ENCODE results near the gene SRSF4. TPM values are rescaled to one million over a fixed set of nuclear protein-coding genes. Genes with fewer than 3 reads are reported as not detected.

SRSF4 gene
- total and polyA plus RNA-seq, 10 of the 15 experiments (the other 5 are each of a cell fraction or from before 2014, with no cell fraction given) = 17.2 to 107 (median 78.6) TPM

- Histone ChIP-seq H3K79me2 (ENCODE audit: control insufficient read depth, insufficient read depth, low read length) (no peaks in the 10 kb centered on the region), H3K9ac (ENCODE audit: control insufficient read depth, insufficient read depth, low read length) (no peak overlapping the region), H3K4me3 (no peak overlapping the region), H3K4me2 (ENCODE audit: control insufficient read depth, insufficient read depth) (no peak overlapping the region), H3K9me3 (replicated peaks; ENCODE audit: control insufficient read depth, insufficient read depth, low read length) (no peaks in the 10 kb centered on the region), H4K20me1 (ENCODE audit: control insufficient read depth, insufficient read depth) (no peaks in the 10 kb centered on the region), H3K27ac (ENCODE audit: control insufficient read depth, insufficient read depth) (no peak overlapping the region), H3K36me3 (ENCODE audit: control insufficient read depth in 2 of 2, insufficient read depth in 2 of 2, low read length in 1 of 2) (no peaks in the 10 kb centered on the region), H2AFZ (ENCODE audit: control insufficient read depth, low read depth, low read length) (no peak overlapping the region), H3K27me3 (replicated peaks in 1 of 2; ENCODE audit: control insufficient read depth in 2 of 2, insufficient read depth in 2 of 2, low read length in 1 of 2) (no peaks in the 10 kb centered on the region), H3K4me1 (ENCODE audit: control insufficient read depth, insufficient read depth, low read length) (no peaks in the 10 kb centered on the region)
- BruUV-seq (replicated peaks) = no TSS peak
- ChIA-PET CTCF (interaction anchor here (0.8 to 1.5 kb wide), 2 partner anchors 10 to 19 kb away, joined by 3 read pairs; partner anchors contain the start of gene MECR), POLR2A (no interaction called here), SMC1A (ENCODE audit: uncharacterized antibody, unreplicated experiment) (no interaction called here), RAD21 (ENCODE audit: unreplicated experiment) (no interaction called here)
- FAIRE-seq = no peak
- TF ChIP-seq IKZF1 (conservative IDR thresholded peaks at IDR 0.05) = no peak
- TF ChIP-seq CBX5 (IDR thresholded peaks at IDR 0.05; ENCODE audit: low read depth) = no peak
- no peak for ATAC-seq
- WGBS (ENCODE audit: insufficient coverage, insufficient replicate concordance, low lambda C conversion rate, missing lambda C conversion rate) = 91% methylated on average over 3 of the region's 3 CpGs
- intact Hi-C loops (cut with micrococcal nuclease; ENCODE audit: unreplicated experiment) (no loop called here), in situ Hi-C loops (cut with MboI) (no loop called here)
- DNase-seq (ENCODE audit: low read depth, low spot score) = no peak
These were observed 39.6 kb upstream of the SRSF4 start for GRCh38 chr1:29221296-29221695.

GRCh38 chr1:29218223-29218622, 36.5 kb upstream of the SRSF4 start:
- FAIRE-seq = no peak
- no peaks in the 10 kb centered on the region for H3K27me3 ChIP-seq (replicated peaks in 1 of 2; ENCODE audit: control insufficient read depth in 2 of 2, insufficient read depth in 2 of 2, low read length in 1 of 2)
- in situ Hi-C loops (cut with MboI) = no loop called here
- 98% methylated on average over 2 of the region's 2 CpGs for WGBS (ENCODE audit: insufficient coverage, insufficient replicate concordance, low lambda C conversion rate, missing lambda C conversion rate)
- ChIA-PET POLR2A (interaction anchor here (1.7 kb wide), 1 partner anchor 10 kb away, joined by 7 read pairs; no protein-coding TSS in a partner anchor), SMC1A (ENCODE audit: uncharacterized antibody, unreplicated experiment) (interaction anchor here (0.7 to 1.5 kb wide), 2 partner anchors 14 to 16 kb away, joined by 3 to 4 read pairs; no protein-coding TSS in a partner anchor), RAD21 (ENCODE audit: unreplicated experiment) (no interaction called here), CTCF (interaction anchor here (0.7 kb wide), 1 partner anchor 22 kb away, joined by 3 read pairs; no protein-coding TSS in a partner anchor)
- no peak for DNase-seq (ENCODE audit: low read depth, low spot score)
- intact Hi-C loops (cut with micrococcal nuclease; ENCODE audit: unreplicated experiment) = no loop called here
- no peak overlapping the region for H3K4me2 ChIP-seq (ENCODE audit: control insufficient read depth, insufficient read depth)
- H4K20me1 ChIP-seq (ENCODE audit: control insufficient read depth, insufficient read depth) = no peaks in the 10 kb centered on the region
- no TSS peak for BruUV-seq (replicated peaks)
- H3K79me2 ChIP-seq (ENCODE audit: control insufficient read depth, insufficient read depth, low read length) = no peaks in the 10 kb centered on the region
- no peak overlapping the region for H3K4me3 ChIP-seq
- H3K27ac ChIP-seq (ENCODE audit: control insufficient read depth, insufficient read depth) = no peak overlapping the region
- H3K36me3 ChIP-seq (ENCODE audit: control insufficient read depth in 2 of 2, insufficient read depth in 2 of 2, low read length in 1 of 2) = no peaks in the 10 kb centered on the region
- ATAC-seq = no peak
- no peak overlapping the region for H3K9ac ChIP-seq (ENCODE audit: control insufficient read depth, insufficient read depth, low read length)
- H3K4me1 ChIP-seq (ENCODE audit: control insufficient read depth, insufficient read depth, low read length) = no peaks in the 10 kb centered on the region
- no peak overlapping the region for H2AFZ ChIP-seq (ENCODE audit: control insufficient read depth, low read depth, low read length)
- H3K9me3 ChIP-seq (replicated peaks; ENCODE audit: control insufficient read depth, insufficient read depth, low read length) = no peaks in the 10 kb centered on the region
- TF ChIP-seq EZH2 (IDR thresholded peaks at IDR 0.05; ENCODE audit: borderline replicate concordance, control insufficient read depth, low read depth, low read length) = no peak
- no peak for TF ChIP-seq ZBED1 (IDR thresholded peaks at IDR 0.05; ENCODE audit: borderline replicate concordance)
- no peak for TF ChIP-seq TARDBP (IDR thresholded peaks at IDR 0.05; ENCODE audit: borderline replicate concordance)
- no peak for TF ChIP-seq ZNF24 (IDR thresholded peaks at IDR 0.05)
- TF ChIP-seq POU2F2 (IDR thresholded peaks at IDR 0.05; ENCODE audit: borderline replicate concordance, low read depth, low read length) = no peak
- TF ChIP-seq KAT2A (conservative IDR thresholded peaks at IDR 0.05; ENCODE audit: control insufficient read depth, low read depth, low read length) = no peak
- TF ChIP-seq GABPA (IDR thresholded peaks at IDR 0.05; ENCODE audit: low read depth) = no peak
- no peak for TF ChIP-seq NFYB (IDR thresholded peaks at IDR 0.05; ENCODE audit: insufficient read depth, low read depth, low read length)
- TF ChIP-seq KDM1A (IDR thresholded peaks at IDR 0.05; ENCODE audit: borderline replicate concordance) = no peak
- TF ChIP-seq PML (IDR thresholded peaks at IDR 0.05; ENCODE audit: low read length) = no peak
- no peak for TF ChIP-seq ZNF622 (IDR thresholded peaks at IDR 0.05)
- no peak for TF ChIP-seq SMAD1 (IDR thresholded peaks at IDR 0.05; ENCODE audit: low read depth, partially characterized antibody)
- no peak for TF ChIP-seq ZBTB33 (IDR thresholded peaks at IDR 0.05)
- TF ChIP-seq ASH2L (IDR thresholded peaks at IDR 0.05; ENCODE audit: borderline replicate concordance, low read depth) = no peak
- TF ChIP-seq NFYA (IDR thresholded peaks at IDR 0.05; ENCODE audit: borderline replicate concordance, low read depth, low read length) = no peak

Data from GM12878 (cell line).